T-helper 1 cell treated with Interleukin-12 subunit alpha and Interleukin-12 subunit beta and Interleukin-4 antibody, amounts not matched to agents 30 ng/mL and 1 ng/mL, for 36 hours (primary cell): ENCODE results near the gene GOLGA2. TPM values are rescaled to one million over a fixed set of nuclear protein-coding genes. Genes with fewer than 3 reads are reported as not detected.

Source experiments
- intact Hi-C: fragments of 100-400 bp; cut with micrococcal nuclease; formaldehyde crosslinking; loops from one replicate; pipeline ENCODE4 v1.15.1; 2024
- total RNA-seq: library from RNA; stranded (reverse); gene quantifications from 2 replicates; pipeline ENCODE4 v1.2.3, GENCODE V29; 2022

Gene GOLGA2
- total RNA-seq, result 53.0 and 63.9 TPM in 2 replicates

DNA sequence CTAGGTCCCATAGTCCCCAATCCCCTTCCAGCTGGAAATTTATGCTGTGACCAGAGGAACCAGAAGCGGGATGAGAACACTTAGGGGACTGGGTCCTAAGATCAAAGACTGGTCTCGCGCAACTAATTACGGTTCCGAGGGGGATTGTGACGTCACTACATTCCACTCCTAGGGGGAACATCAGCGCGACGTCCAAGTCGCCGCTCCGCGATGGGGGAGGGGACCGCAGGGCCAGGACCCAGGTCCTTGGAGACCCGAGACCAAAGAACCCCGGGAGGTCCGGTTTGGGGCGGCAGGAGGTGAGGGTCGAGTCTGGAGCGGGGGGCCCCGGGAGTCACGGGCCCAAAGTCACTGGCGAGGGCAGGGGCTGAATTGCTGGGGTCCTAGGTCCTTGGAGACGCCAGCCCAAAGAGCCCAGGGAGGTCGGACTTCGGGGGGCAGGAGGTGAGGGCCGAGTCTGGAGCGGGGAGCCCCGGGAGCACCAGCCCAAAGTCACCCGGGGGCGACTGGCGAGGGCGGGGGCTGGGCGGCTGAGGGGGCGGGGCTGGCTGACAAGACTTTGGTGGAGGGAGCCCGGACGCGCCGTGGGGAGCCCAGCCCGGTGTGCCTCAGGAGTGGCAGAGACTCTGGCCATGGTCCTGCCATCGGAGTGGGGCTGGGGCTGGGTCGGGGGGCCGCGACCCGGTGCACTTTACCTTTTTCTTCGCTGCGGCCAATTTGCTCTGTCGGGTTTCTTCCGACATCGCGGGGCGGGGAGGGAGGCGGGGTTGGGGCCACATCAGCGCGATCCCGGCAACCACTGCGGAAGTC, at the start of gene GOLGA2:
GOLGA2 (minus strand) TSS at position 810 of the 810 bp plus-strand sequence; CDS start at position 779, 31 bp downstream.
- intact Hi-C loops, result loop anchor here (1.0 to 10.0 kb wide), 15 partner anchors 20 to 449 kb away; partner anchors contain the start of genes BBLN, COQ4, DNM1 and GLE1

DNA sequence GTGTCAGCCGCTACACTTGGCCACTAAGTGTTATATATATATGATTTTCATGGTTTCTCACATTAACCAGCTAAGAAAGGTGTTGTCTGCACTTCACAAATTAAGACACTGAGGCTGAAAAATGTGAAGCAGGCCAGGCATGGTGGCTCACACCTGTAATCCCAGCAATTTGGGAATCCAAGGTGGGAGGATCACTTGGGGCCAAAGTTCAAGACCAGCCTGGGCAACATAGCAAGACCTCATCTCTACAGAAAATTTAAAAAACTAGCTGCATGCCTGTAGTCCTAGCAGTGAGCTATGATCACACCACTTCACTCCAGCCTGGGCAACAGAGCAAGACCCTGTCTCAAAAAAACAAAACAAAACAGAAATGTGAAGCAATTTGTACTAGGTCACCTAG, 48.6 kb upstream of the GOLGA2 start:
- intact Hi-C loops, result loop anchor here (5.0 kb wide), 1 partner anchor 503 kb away; the partner anchor contains the start of gene SPOUT1

GRCh38 chr9:128323791-128324190, 48.0 kb upstream of the GOLGA2 start:
- intact Hi-C loops, result loop anchor here (2.0 to 5.0 kb wide), 8 partner anchors 39 to 711 kb away; partner anchors contain the start of genes CIZ1, KYAT1, PTGES2 and SPOUT1

DNA sequence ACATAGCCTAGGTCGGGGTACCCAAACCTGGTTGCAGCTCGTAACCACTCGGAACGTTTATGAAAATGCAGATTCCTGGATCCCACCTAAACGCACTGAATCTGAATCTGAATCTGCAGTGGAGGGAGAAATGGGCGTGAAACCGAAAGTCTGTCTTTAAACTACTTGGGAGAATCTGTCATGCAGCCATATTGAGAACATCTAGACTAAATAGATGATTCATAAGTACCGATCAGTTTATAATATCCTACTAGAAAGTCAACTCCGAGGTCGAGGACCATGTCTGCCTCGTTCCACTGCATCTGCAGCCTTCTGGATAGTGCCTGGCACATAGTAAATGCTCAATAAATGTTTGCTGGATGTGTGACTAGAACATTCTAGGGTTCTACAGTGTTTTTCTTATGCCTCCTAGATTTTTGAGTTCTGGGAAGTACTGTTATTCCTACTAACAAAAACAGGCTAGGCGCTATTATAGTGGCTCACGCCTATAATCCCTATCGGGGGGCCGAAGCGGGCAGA, 47.5 kb upstream of the GOLGA2 start:
- intact Hi-C loops, result loop anchor here (2.0 to 5.0 kb wide), 8 partner anchors 40 to 710 kb away; partner anchors contain the start of genes CIZ1, KYAT1, PTGES2 and SPOUT1

GRCh38 chr9:128322404-128323211, 46.8 kb upstream of the GOLGA2 start, which contains the start of the genes COQ4 and TRUB2:
Gene COQ4, plus strand, starts transcription at chr9:128322839. Its CDS starts 20 bp downstream, at chr9:128322859.
Gene TRUB2, minus strand, starts transcription at chr9:128322447. Its CDS starts 39 bp downstream, at chr9:128322408.
- intact Hi-C loops, result loop anchor here (1.0 to 5.0 kb wide), 17 partner anchors 19 to 710 kb away; partner anchors contain the start of genes BBLN, CIZ1, DYNC2I2 and GOLGA2

- intact Hi-C loops, result loop anchor here (1.0 to 5.0 kb wide), 17 partner anchors 19 to 709 kb away; partner anchors contain the start of genes BBLN, CIZ1, DYNC2I2 and GOLGA2
These were observed 46.1 kb upstream of the GOLGA2 start for GRCh38 chr9:128321879-128322403.

GRCh38 chr9:128321343-128321742, 45.5 kb upstream of the GOLGA2 start:
- intact Hi-C loops, result loop anchor here (5.0 kb wide), 1 partner anchor 506 kb away; the partner anchor contains the start of gene SPOUT1

DNA sequence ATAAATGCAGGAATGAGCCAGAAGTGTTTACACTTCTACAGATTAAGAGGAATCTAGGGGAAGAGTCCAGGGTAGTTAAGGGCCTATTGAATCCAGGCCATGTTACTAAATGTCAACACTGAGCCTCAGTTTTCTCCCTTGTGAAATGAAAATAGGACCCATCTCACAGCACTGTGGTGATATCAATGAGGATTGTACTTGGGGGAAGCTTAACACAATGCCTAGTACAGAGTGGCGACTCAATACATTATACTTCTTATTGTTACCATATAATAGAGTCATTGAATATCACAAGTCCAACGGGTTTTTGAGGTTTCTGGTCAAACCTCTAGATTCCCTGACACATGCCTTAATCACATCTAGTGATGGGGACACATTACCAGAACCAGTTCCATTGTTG, 41.8 kb upstream of the GOLGA2 start:
- intact Hi-C loops, result no loop called here

DNA sequence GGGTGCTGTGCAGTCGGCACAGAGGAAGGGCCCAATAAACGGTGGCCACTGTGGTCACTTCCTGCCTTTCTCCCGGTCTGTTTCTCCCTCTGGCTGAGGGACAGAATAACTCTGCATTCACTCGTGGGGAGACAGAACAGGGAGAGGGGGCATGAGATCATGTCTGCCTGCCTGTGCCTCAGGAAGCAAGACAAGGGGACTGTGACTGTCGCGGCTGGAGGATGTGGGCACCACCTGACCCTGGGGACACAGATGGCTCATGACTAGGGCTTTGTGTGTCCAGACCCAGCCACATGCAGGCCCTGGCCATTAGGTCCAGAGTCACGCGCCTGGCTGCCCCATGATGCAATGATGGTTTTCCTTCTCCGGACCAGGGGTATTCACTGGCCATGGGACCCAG, 40.6 kb upstream of the GOLGA2 start:
- intact Hi-C loops, result no loop called here

GRCh38 chr9:128314697-128315096, 38.9 kb upstream of the GOLGA2 start:
- intact Hi-C loops, result no loop called here

DNA sequence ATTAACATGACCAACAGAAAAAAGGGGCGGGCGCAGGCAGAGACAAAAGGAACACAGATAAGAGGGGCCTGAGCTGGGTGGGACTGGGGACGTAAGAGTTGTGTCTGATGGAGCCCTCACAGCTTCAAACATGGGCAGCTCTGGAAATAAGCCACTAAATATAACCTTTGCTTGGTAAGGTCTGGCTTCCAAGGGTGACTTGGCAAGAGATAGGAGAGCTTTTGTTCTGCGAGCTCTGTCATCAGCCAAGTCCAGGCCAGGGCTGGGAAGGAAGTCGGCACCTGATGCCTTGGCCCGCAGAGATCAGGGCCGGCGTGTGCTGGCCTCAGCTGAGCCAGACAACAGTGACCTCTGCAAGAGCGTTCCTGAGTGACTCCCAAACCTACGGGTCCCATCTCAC, 34.7 kb upstream of the GOLGA2 start:
- intact Hi-C loops, result no loop called here

GRCh38 chr9:128309551-128309950, 33.7 kb upstream of the GOLGA2 start:
- intact Hi-C loops, result no loop called here

- intact Hi-C loops, result no loop called here
These were observed 29.1 kb upstream of the GOLGA2 start for GRCh38 chr9:128304971-128305288.

DNA sequence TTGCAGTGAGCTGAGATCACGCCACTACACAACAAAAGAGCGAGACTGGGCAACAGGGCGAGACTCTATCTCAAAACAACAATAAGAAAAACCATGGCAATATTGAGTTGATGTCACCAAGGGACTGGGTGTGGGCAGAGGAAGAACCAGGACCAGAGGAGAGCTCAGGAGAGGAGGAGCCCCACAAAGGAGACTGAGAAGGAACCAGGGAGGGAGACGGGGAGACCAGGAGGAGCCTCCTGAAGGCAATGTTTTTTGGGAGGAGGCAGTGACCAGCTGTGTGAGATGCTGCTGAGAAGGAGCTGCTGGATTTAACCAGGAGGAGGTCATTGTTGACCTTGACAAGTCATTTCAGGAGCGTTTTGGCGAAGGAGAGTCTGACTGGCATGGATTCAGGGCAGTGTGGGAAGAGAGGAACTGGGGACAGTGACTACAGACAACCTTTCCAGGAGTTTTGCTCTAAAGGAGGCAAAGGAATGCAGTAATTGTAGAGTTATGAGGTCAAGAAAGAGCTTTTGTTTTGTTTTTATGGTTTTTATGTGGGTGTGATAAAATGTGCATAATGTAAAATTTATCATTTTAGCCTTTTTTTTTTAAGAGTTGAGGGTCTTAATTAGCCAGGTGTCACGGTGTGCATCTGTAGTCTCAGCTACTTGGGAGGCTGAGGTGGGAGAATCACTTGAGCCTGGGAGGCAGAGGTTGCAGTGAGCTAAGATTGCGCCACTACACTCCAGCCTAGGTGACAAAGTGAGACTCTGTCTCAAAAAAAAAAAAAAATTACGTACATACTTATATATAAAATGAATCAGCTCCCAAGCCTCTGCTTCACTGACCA, 28.5 kb upstream of the GOLGA2 start:
- intact Hi-C loops, result no loop called here

- intact Hi-C loops, result no loop called here
These were observed 23.0 kb upstream of the GOLGA2 start for GRCh38 chr9:128298535-128299482.

GRCh38 chr9:128297221-128297773, 21.5 kb upstream of the GOLGA2 start:
- intact Hi-C loops, result no loop called here

GRCh38 chr9:128296340-128297220, 20.8 kb upstream of the GOLGA2 start:
- intact Hi-C loops, result no loop called here

- intact Hi-C loops, result no loop called here
These were observed 18.3 kb upstream of the GOLGA2 start for GRCh38 chr9:128294142-128294541.
